Measurements from ENCODE around the gene SPI1.

Gene SPI1

DNA sequence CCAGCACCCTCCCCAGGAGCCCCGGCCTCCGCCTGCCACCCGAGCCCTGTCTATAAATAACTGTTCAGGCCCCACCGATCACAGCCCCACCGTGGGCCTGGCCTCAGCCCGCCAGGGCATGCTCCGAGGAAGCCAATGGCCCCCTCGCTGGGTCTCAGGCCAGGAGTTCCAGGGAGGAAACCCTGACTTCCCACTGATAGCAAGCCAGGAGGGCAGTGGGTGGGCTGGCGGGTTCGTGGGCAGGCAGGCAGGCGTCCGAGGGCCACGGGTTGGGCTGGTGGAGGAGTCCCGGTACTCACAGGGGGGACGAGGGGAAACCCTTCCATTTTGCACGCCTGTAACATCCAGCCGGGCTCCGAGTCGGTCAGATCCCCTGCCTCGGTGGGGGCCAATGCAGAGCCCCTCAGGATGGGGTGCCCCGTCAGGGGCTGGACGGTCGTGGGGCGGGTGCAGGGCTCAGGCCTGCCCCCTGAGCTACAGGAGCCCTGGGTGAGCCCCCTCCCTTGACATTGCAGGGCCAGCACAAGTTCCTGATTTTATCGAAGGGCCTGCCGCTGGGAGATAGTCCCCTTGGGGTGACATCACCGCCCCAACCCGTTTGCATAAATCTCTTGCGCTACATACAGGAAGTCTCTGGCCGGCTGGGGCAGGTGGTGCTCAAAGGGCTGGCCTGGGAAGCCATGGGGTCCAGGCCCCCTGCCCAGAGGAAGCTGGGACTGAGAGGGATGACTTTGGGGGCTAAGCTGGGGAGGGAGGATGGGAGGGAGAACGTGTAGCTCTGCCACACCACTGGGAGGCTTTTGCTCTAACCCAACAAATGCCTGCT, at the start of gene SPI1:
TSS of gene SPI1 (minus strand) at position 538 of the 826 bp plus-strand sequence. CDS start at position 344, 194 bp downstream.
- no peak for DNase-seq

DNA sequence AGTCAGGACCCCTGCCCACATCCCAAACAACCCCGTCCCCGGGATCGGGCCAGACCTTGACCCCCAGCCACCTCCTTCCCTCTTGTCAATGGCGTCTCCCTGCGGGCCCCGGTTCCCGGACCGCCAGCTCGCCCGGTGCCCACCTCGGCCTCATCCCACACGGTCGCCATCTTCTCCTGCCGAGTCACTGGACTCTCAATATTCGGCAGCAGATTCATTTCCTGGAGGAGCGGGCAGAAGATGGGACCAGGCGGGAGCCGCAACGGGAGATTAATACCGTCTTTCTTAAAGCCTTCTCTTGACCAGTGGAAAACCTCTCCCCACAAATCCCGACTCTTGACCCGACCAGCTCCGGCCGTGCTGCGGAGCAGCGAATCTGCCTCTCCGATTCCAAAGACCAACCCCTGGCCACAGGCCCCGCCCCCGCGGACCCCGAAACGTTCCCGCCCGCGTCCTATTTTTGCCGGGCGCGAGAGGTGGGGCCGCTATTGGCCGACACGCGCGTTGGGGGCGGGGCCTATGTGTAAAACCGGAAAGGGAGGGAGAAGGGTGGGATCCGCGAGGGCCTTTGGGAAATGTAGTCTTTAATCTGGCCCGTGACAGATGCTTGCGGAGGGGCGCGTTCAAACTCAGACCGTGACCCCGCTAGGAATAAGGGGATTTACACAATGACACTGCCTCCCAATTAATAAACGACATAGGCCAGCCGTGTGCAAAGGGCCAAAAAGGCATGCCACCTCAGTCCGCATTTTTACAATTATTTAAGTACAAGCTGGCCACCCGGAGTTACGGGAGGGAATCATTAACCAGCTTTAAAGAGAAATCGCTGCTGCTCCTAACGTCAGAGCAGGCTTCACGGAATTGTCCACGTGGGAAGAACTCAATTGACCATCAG, 48.0 kb upstream of the SPI1 start, which contains the start of gene PSMC3:
TSS of gene PSMC3 (minus strand) at position 378 of the 895 bp plus-strand sequence. CDS start at position 218, 160 bp downstream.
- DNase-seq: peak; percentile 97

DNA sequence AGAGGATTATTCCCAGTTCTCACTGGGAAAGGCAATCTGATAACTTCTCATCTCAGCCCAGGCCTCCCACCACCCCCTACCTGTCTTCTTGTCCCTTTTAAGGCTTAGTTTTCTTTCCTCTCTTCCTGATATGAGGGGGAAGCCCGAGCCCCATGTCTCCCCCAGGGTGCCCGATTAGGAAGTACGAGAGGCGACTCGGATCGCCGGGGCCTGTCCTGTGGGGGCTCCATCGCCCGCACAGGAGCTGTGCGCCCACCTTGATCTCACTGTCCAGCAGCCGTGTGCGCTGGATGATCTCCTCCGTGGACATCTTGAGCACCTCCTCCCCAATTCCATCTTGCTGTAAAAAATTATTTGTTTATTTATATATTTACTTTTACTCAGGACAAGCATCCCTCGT, 47.3 kb upstream of the SPI1 start:
- DNase-seq: no peak

DNA sequence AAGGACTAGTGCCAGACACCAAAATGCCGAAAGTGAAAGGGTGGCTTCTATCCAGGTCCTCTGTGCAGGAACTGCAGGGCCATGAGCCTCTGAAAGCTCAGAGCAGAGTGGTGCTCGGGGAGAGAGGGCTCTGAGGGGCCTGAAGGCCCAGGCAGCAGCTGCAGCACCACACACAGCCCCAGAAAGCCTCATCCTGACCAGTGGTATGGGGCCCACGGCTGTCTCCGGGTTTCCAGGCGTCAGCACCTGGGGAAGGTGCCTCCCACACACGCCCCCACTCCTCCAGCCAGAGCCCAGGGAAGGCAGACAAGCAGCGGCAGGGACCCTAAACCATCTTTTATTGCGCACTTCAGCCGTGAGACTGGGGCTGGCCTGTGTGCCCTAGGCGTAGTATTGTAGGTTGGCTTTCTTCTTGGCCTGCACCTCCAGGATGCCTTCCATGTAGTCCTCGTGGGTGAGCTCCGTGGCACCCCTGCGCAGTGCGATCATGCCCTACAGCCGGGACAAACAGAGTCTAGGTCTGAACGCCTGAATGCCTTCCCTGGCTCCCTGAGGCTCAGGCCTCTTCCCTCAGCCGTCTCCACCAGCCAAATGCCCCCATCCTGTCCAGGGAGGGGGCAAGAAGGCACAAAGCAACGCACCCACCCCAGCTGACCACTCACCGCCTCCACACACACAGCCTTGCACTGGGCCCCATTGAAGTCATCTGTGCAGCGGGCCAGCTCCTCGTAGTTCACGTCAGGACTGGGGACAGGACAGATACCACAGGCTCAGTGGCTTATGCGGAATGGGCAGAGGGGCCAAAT, 40.3 kb upstream of the SPI1 start:
- no peak for DNase-seq

DNA sequence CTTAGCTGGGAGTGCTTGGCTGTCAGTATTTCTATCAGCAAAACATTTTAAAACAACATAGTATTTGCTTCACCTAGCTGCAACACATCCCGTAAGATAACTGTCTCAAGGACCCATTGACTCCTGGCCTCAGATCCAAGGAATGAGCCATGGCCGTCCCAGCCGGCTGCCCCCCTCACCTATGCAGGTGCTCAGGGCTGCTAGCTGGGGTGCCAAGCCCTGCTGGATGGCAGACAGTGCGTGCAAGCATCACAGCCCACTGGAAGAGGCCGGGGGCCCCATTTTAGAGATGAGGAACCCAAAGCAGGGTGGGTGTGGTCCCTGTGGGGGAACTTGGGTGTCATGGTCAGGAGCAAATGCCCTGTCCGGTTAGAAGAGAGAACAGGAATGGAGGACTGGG, 39.4 kb upstream of the SPI1 start:
- DNase-seq: no peak

DNA sequence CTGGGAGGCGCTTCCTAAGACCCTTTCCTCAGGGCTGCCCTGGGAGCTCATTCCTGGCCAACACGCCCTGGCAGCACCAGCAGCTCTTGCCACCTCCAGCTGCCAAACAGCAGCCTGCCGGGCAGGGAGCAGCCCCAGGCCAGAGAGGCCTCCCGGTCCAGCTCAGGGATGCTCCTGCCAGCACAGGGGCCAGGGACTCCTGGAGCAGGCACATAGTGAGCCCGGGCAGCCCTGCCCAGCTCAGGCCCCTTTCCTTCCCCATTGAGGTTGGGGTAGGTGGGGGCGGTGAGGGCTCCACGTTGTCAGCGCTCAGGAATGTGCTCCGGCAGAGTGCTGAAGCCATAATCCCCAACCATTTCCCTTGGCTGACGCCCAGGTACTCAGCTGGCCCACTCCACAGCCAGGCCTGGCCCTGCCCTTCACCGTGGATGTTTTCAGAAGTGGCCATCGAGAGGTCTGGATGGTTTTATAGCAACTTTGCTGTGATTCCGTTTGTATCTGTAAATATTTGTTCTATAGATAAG, 37.7 kb upstream of the SPI1 start:
- peak; percentile 94 for DNase-seq

DNA sequence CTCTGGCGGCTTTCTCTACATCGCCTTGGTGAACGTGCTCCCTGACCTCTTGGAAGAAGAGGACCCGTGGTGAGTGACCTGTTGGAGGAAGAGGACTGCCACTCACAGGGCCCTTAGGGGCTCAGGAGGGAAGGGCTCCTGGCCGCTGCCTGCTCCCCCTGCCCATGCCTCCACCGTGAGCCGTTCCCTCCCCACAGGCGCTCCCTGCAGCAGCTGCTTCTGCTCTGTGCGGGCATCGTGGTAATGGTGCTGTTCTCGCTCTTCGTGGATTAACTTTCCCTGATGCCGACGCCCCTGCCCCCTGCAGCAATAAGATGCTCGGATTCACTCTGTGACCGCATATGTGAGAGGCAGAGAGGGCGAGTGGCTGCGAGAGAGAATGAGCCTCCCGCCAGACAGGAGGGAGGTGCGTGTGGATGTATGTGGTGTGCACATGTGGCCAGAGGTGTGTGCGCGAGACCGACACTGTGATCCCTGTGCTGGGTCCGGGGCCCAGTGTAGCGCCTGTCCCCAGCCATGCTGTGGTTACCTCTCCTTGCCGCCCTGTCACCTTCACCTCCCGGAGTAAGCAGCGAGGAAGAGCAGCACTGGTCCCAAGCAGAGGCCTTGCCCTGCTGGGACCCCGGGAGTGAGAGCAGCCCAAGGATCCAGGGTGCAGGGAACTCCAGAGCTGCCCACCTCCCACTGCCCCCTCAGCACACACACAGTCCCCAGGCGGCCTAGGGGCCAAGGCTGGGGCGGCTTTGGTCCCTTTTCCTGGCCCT, 36.9 kb upstream of the SPI1 start:
- DNase-seq: no peak

DNA sequence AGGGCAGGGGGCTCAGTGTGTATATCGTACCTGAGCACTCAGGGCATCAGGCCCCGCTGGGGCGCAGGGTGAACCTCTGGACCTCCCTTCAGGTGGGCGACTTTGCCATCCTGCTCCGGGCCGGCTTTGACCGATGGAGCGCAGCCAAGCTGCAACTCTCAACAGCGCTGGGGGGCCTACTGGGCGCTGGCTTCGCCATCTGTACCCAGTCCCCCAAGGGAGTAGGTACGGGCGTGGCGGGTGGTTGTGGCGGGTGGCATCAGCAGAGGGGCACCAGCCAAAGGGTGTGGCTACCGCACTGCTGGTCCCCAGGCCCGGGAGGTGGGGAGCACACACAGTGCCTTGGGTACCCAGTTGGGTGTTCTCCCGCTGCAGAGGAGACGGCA, 36.3 kb upstream of the SPI1 start:
- DNase-seq: no peak

DNA sequence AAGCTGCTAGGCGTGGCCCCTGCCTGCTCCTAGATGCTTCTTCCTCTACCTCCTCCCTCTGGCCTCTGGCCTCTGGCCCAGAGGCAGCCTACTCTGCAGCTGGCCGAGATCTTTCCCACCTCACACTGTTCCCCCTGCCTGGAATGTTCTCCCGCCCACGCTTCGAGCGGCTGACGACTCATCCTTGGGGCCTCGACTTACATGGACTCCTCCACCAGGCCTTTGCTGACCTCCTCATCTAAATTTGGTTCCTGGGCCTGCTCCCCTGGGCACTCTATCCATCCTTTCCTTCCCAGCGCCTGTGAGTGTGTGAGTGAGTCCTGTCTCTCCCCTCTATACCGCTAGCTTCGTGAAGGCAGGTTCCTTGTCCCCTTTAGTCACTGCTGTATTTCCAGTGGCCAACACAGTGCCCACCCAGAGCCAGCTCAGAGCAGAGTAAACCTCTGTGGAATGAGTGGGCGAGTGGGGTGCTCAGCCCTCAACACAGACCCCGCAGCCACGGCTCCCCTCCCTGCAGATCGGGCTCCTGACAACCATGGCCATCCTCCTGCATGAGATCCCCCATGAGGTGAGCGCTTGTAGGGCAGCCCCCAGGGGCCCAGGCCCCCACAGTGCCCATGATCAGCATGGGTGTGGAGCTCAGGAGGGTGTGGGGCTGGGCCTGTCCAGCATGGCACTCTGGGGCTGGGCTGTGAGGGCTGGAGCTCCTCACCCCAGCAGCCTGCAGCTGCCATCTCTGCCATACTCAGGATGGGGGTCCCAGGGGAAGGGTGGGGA, 35.7 kb upstream of the SPI1 start:
- DNase-seq: peak; percentile 70

DNA sequence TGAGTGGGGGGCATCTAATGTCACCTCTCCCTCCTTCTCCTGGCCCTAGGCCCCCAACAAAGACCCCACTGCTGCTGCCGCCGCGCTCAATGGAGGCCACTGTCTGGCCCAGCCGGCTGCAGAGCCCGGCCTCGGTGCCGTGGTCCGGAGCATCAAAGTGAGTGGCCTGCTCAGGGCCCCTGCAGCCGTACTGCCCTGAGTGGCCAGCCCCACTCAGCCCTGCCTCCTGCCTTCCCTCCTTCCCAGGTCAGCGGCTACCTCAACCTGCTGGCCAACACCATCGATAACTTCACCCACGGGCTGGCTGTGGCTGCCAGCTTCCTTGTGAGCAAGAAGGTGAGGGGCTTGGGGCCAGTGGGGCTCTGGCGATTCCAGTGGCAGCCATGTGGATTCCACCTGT, 35.0 kb upstream of the SPI1 start:
- no peak for DNase-seq

DNA sequence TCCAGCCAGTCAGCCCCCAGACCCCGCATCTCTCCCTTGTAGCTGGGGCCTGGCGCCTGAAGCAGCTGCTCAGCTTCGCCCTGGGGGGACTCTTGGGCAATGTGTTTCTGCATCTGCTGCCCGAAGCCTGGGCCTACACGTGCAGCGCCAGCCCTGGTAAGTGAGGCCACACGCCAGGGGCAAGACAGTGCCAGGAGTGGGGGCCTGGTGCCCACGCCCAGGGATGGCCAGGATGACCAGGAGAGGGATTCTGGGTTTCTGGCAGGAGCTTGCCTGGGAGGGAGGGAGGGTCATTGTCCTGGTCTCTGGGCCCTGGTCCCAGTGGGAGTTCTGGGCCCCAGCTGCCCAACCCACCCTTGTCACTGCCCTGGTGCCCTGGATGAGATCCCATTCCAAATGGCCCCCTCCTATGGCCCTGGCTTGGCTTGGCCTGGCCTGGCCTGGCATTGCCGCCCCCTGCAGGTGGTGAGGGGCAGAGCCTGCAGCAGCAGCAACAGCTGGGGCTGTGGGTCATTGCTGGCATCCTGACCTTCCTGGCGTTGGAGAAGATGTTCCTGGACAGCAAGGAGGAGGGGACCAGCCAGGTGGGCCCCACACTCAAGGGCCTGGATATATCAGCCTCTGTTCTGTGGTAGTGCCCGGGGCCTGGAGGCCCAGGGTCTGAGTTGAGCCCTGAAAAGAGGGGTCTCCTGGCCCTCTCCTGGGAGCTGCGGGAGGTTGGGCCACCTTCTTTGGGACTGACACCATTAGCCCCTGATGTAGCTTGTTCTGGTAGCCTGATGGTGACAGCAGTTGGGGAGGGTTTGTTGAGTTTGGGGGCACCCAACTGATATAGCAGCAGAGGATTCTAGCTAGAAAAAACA, 33.8 kb upstream of the SPI1 start:
- DNase-seq: no peak

DNA sequence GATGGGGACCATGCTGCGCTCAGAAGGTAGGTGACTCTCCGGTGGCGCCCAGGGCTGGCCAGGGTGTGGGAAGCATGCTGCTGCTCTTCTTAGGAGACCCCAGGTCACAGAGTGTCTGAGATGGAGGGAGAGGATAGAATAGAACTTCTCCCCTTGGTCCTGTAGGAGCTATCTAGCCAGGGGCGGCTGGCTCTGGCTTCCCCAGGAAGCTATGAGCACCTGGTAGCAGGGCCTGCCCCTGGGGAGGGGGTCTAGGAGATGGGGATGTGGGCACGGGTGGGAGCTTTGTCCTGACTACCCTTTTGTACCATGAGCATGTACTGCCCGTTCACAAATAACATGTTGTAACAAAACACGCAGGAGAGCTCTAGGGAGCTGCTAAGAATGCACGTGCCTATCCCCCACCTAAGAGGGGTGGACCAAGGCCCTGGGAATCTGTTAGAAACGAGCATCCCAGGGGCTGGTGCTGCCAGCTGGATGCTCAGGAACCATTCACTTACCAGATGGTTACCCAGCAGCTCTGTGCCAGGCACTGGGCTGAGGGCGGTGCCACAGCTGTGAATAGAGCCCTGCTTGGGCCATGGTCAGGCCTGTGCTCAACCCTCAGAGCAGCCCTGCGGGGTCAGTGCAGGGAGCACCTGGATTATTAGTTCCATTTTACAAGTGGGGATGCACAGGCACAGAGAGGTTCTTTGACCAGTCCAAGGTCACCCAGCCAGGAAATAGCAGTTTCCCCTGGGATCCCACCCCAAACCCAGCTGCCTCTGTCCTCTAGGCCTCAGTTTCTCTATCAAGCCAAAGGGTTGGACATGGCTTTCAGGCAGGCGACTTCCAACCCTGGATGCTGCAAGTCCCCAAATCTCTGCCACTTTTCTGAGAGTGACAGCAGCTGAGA, 32.3 kb upstream of the SPI1 start:
- no peak for DNase-seq

DNA sequence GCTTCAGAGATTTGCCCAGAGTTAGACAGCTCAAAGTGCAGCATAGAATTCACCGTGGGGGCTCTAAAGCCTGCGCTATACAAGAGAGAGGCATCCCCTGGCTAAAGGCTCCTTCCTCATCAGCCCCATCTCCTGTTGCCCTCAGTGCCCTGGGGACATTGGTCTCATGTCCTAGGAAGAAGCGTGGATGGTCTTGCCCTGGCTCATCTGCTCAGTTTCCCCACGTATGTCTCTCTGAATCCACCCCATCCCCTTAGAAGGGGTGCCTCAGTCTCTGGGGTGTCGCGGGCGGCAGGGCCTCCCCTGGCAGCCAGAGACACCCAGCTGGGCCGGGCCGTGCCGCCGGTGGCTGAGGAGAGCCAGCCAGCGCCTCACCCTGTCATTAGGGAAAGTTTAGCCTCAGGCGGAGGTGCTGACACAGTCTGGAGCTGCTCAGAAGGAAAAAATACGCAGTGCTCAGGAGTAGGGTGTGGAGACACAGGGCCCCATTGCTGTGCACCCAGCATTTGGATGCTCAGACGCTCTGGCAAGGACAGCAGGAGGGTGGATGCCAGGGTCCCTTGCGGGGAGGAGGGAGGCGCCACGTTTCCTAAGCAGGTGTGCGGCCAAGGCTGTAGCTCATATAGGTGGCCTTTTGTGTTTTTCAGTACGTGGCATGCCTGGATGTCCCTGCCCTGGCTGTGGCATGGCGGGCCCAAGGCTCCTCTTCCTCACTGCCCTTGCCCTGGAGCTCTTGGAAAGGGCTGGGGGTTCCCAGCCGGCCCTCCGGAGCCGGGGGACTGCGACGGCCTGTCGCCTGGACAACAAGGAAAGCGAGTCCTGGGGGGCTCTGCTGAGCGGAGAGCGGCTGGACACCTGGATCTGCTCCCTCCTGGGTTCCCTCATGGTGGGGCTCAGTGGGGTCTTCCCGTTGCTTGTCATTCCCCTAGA, 31.4 kb upstream of the SPI1 start:
- DNase-seq: no peak

DNA sequence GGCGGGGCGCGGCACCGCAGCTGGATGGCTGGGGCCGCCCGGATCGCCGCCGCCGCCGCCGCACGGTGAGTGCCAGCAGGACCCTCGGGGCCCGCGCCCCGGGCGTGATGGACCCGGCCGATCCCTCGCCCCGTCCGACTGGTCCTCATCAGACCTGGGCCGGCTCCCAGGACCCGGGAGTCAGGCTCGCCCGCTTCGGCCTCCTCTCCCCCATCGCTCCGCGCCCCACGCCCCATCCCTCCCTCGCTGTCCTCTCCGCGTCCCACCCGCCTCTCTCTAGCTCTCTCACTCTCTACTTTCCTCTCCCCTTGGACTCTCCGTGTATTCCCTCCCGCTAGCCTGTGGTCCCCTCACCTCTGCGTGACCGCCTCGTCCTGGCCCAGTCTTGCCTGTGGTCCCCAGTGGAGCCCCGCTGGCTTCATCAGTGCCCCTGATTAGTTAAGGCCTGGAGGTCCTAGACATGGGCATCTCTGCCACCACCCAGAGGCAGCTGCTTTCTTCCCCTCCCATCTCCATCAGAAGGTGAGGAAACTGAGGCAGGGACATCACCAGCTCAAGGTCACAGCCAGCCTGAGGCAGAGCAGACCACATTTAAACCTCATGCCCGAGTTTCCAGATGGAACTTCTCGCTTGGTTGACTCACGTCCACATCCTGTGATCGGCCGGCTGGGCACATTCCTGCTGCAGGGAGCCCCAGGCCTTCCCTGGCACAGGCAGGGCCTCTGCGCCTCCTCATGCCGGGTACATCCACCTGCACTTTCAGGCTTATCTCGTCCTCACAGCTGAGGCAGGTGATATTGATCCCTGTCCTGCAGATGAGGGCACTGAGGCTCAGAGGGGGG, 30.5 kb upstream of the SPI1 start:
- DNase-seq: peak; percentile 76

DNA sequence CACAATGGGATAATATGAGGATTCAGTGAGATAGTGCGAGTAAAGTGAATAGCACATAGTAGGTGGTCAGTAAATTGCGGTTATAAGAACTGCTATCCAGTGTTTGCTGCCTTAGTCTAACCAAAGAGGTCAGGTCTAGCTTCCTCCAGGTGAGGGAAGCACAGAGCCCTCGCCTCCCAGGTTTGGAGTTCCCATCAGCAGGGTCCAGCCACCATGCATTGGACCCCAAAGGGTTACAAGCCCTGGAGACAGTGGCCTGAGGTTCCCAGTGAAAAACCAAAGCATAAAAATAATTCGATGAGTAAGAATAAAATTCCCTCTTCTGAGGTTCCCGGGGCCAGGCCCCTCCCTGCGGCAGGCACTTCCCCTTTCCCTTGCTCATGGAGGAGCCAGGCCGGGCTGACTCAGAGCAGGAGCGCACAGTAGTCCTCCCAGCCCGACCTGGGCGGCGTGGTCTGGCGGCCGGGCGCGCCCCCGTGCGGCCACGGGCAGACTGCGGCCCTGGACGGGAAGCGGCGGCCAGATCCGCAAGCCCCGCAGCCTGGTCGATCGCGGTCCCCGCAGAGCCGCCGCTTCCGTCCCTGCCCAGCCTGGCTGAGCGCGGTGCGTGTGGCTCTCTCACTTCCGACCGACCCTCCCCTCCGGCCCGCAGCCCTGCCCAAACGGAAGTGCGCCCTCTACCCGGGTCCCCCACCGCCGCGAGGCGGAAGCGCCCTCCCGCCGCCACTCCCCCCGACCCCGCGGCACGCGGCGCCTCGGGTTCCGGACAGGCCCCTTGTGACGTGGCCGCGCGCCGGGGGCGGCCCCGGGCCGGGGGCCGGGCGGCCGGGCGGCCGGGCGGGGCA, 29.6 kb upstream of the SPI1 start, which contains the start of gene SLC39A13:
TSS of gene SLC39A13 (plus strand) at position 845 of the 845 bp plus-strand sequence. CDS start 1,505 bp downstream, outside the sequence.
- DNase-seq: peak; percentile 95
